ENCODE data around the gene USH2A.

The USH2A gene

GRCh38 chr1:216258856-216259255 lies 164.4 kb downstream of the USH2A start:
- no peak for DNase-seq

- no peak for DNase-seq
Observed at GRCh38 chr1:216258386-216258785, 164.9 kb downstream of the USH2A start.

GRCh38 chr1:216250861-216251260 lies 172.4 kb downstream of the USH2A start:
- DNase-seq: no peak

- no peak for DNase-seq
Observed at GRCh38 chr1:216248628-216249027, 174.6 kb downstream of the USH2A start.

- no peak for DNase-seq
Observed at GRCh38 chr1:216247937-216248336, 175.3 kb downstream of the USH2A start.

- no peak for DNase-seq
Observed at GRCh38 chr1:216246577-216247203, 176.6 kb downstream of the USH2A start.

GRCh38 chr1:216238844-216239243 lies 184.4 kb downstream of the USH2A start:
- no peak for DNase-seq

- DNase-seq: no peak
Observed at GRCh38 chr1:216237927-216238542, 185.2 kb downstream of the USH2A start.

GRCh38 chr1:216224233-216224632 lies 199.0 kb downstream of the USH2A start:
- no peak for DNase-seq

GRCh38 chr1:216223486-216223885 lies 199.8 kb downstream of the USH2A start:
- no peak for DNase-seq

GRCh38 chr1:216222288-216222687 lies 201.0 kb downstream of the USH2A start:
- no peak for DNase-seq

GRCh38 chr1:216221260-216221700 lies 202.0 kb downstream of the USH2A start:
- no peak for DNase-seq

- no peak for DNase-seq
Observed at GRCh38 chr1:216216305-216216704, 206.9 kb downstream of the USH2A start.

- no peak for DNase-seq
Observed at GRCh38 chr1:216215169-216215568, 208.1 kb downstream of the USH2A start.

GRCh38 chr1:216212826-216213225 lies 210.4 kb downstream of the USH2A start:
- DNase-seq: no peak

GRCh38 chr1:216210081-216210480 lies 213.2 kb downstream of the USH2A start:
- DNase-seq: no peak

- no peak for DNase-seq
Observed at GRCh38 chr1:216209125-216209524, 214.1 kb downstream of the USH2A start.

GRCh38 chr1:216207154-216207553 lies 216.1 kb downstream of the USH2A start:
- DNase-seq: no peak

GRCh38 chr1:216205176-216205575 lies 218.1 kb downstream of the USH2A start:
- DNase-seq: no peak

- DNase-seq: no peak
Observed at GRCh38 chr1:216201946-216202345, 221.3 kb downstream of the USH2A start.

GRCh38 chr1:216200941-216201340 lies 222.3 kb downstream of the USH2A start:
- DNase-seq: no peak

- no peak for DNase-seq
Observed at GRCh38 chr1:216194721-216195120, 228.5 kb downstream of the USH2A start.

- no peak for DNase-seq
Observed at GRCh38 chr1:216193839-216194443, 229.3 kb downstream of the USH2A start.

- DNase-seq: no peak
Observed at GRCh38 chr1:216190438-216190837, 232.8 kb downstream of the USH2A start.

- no peak for DNase-seq
Observed at GRCh38 chr1:216186816-216187215, 236.4 kb downstream of the USH2A start.

All from activated naive CD4-positive, alpha-beta T cell (primary cell).